Measurements from ENCODE around the gene MACROH2A1.

The MACROH2A1 gene

GRCh38 chr5:135353952-135354721, 44.9 kb downstream of the MACROH2A1 start:
- no peaks in the 10 kb centered on the region for H3K9me2 ChIP-seq (ENCODE audit: low read depth, low read length)
- no peaks in the 10 kb centered on the region for H3K9me3 ChIP-seq (ENCODE audit: low read length)
- no peaks in the 10 kb centered on the region for H3F3A ChIP-seq (ENCODE audit: insufficient read depth, low read length)
- no peaks in the 10 kb centered on the region for H3K27me3 ChIP-seq (ENCODE audit: insufficient read depth, low read length)
- H3K4me1 ChIP-seq (ENCODE audit: insufficient read depth, low read length, severe bottlenecking), result no peaks in the 10 kb centered on the region
- H3K27ac ChIP-seq (ENCODE audit: low read depth, low read length, poor library complexity, severe bottlenecking), result no peak overlapping the region
- TF ChIP-seq EZH2 (IDR thresholded peaks at IDR 0.05; ENCODE audit: borderline replicate concordance, low read length) (no peak), CTCF (IDR thresholded peaks at IDR 0.05; ENCODE audit: low read length) (no peak)
- no peak overlapping the region for H3K4me3 ChIP-seq (ENCODE audit: low read depth, low read length, poor library complexity, severe bottlenecking)
- no peak overlapping the region for H3K9ac ChIP-seq (ENCODE audit: low read length)
- H3K79me2 ChIP-seq (ENCODE audit: insufficient read depth, low read length), result no peaks in the 10 kb centered on the region
- H2AFZ ChIP-seq (ENCODE audit: low read length), result no peak overlapping the region
- no peak overlapping the region for H3K4me2 ChIP-seq (ENCODE audit: low read length)
- no peaks in the 10 kb centered on the region for H4K20me1 ChIP-seq (ENCODE audit: insufficient read depth, low read length)
- peaks cover 89% of the 10 kb centered on the region for H3K36me3 ChIP-seq (ENCODE audit: insufficient read depth, low read length)

DNA sequence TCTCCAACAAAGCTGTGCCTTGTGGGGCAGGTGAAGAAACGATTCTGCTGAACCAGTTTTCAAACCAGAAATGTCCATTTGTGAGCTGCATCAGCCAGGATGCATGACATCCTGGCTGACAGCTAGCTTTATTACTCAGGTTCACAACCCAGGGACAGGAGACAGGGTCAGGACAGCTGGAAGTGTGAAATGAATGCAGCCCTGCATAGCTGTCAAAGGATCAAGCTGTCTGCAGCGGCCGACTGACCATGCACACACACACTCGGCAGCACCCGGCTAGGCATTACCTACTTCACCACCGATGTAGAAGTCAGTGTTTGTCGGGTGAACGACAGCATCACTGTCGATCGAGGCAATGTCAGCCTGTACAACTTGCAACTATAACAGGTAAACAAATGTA, 48.5 kb downstream of the MACROH2A1 start:
- no peaks in the 10 kb centered on the region for H3K9me3 ChIP-seq (ENCODE audit: low read length)
- H3K4me3 ChIP-seq (ENCODE audit: low read depth, low read length, poor library complexity, severe bottlenecking), result no peak overlapping the region
- H2AFZ ChIP-seq (ENCODE audit: low read length), result no peak overlapping the region
- no peak overlapping the region for H3K9ac ChIP-seq (ENCODE audit: low read length)
- H3K27ac ChIP-seq (ENCODE audit: low read depth, low read length, poor library complexity, severe bottlenecking), result no peak overlapping the region
- H3K36me3 ChIP-seq (ENCODE audit: insufficient read depth, low read length), result peaks cover 85% of the 10 kb centered on the region
- H3K4me2 ChIP-seq (ENCODE audit: low read length), result no peak overlapping the region
- no peaks in the 10 kb centered on the region for H3F3A ChIP-seq (ENCODE audit: insufficient read depth, low read length)
- no peaks in the 10 kb centered on the region for H3K27me3 ChIP-seq (ENCODE audit: insufficient read depth, low read length)
- H3K4me1 ChIP-seq (ENCODE audit: insufficient read depth, low read length, severe bottlenecking), result peaks cover 11% of the 10 kb centered on the region
- H3K9me2 ChIP-seq (ENCODE audit: low read depth, low read length), result no peaks in the 10 kb centered on the region
- TF ChIP-seq CTCF (IDR thresholded peaks at IDR 0.05; ENCODE audit: low read length) (no peak), EZH2 (IDR thresholded peaks at IDR 0.05; ENCODE audit: borderline replicate concordance, low read length) (no peak)
- H3K79me2 ChIP-seq (ENCODE audit: insufficient read depth, low read length), result no peaks in the 10 kb centered on the region
- no peaks in the 10 kb centered on the region for H4K20me1 ChIP-seq (ENCODE audit: insufficient read depth, low read length)

DNA sequence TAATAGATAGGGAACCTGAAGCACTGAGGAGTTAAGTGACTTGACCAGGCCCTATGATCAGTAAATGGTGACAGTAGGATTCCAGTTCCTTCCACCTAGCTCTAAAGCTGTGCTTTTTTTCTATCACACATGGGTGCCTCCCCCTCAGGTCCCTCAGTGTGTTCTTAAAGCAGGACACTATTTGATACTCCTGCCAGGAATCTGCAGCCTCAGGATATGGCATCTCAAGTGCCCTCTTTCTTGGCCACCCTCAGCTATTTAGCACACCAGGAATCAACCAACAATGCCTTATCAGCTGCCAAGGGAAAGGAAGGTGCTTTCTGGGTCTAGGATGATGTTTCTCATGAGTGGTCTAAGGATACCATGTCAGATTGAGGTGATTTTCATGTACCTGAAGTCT, 49.1 kb downstream of the MACROH2A1 start:
- Histone ChIP-seq H3K4me2 (ENCODE audit: low read length) (no peak overlapping the region), H3K4me1 (ENCODE audit: insufficient read depth, low read length, severe bottlenecking) (peaks cover 11% of the 10 kb centered on the region), H3K36me3 (ENCODE audit: insufficient read depth, low read length) (peaks cover 86% of the 10 kb centered on the region), H3K79me2 (ENCODE audit: insufficient read depth, low read length) (no peaks in the 10 kb centered on the region), H4K20me1 (ENCODE audit: insufficient read depth, low read length) (no peaks in the 10 kb centered on the region), H2AFZ (ENCODE audit: low read length) (no peak overlapping the region), H3K9me3 (ENCODE audit: low read length) (no peaks in the 10 kb centered on the region), H3K27me3 (ENCODE audit: insufficient read depth, low read length) (no peaks in the 10 kb centered on the region), H3K4me3 (ENCODE audit: low read depth, low read length, poor library complexity, severe bottlenecking) (no peak overlapping the region), H3K9ac (ENCODE audit: low read length) (no peak overlapping the region), H3K9me2 (ENCODE audit: low read depth, low read length) (no peaks in the 10 kb centered on the region), H3K27ac (ENCODE audit: low read depth, low read length, poor library complexity, severe bottlenecking) (no peak overlapping the region), H3F3A (ENCODE audit: insufficient read depth, low read length) (no peaks in the 10 kb centered on the region)
- no peak for TF ChIP-seq CTCF (IDR thresholded peaks at IDR 0.05; ENCODE audit: low read length)
- no peak for TF ChIP-seq EZH2 (IDR thresholded peaks at IDR 0.05; ENCODE audit: borderline replicate concordance, low read length)
